ENCODE results near the gene PLPPR5. TPM values are rescaled to one million over a fixed set of nuclear protein-coding genes. Genes with fewer than 3 reads are reported as not detected.

Gene PLPPR5
- total and polyA plus RNA-seq, 9 of the 15 experiments (the other 6 are each of a cell fraction or from before 2014, with no cell fraction given) = not detected

- TF ChIP-seq REST (IDR thresholded peaks at IDR 0.05; ENCODE audit: borderline replicate concordance) = no peak
- no peak for TF ChIP-seq REST (CRISPR knock-in tag; IDR thresholded peaks at IDR 0.05; ENCODE audit: low read depth)
Measured at GRCh38 chr1:98932184-98932583, 72.5 kb downstream of the PLPPR5 start (continued).
